Breast epithelium (tissue), 4 donors: ENCODE measurements around the gene PIH1D2. TPM values are rescaled to one million over a fixed set of nuclear protein-coding genes. Genes with fewer than 3 reads are reported as not detected.

Experiments
- DNase-seq, 2 donors: peaks; one replicate each; pipeline ENCODE4 v3.0.0-alpha.2; 2019; ENCODE audit warnings: low spot score in 2 of 2
- H3K27ac ChIP-seq, 2 donors: fragments of 200-600 bp; sonication (generic) in 1 of 2; one replicate each; pipeline ENCODE4 v1.5.1; 2016 to 2019; ENCODE audit warnings: mild to moderate bottlenecking in 1 of 2
- H3K27me3 ChIP-seq, 2 donors: fragments of 200-600 bp; sonication (generic) in 1 of 2; one replicate each; pipeline versions ENCODE4 v1.5.1 to v1.6.0; 2017 to 2019; ENCODE audit warnings: control low read depth in 1 of 2, mild to moderate bottlenecking in 1 of 2
- H3K36me3 ChIP-seq: fragments of 200-600 bp; one replicate; pipeline ENCODE4 v1.5.1; 2019
- H3K4me1 ChIP-seq, 2 donors: fragments of 200-600 bp; sonication (generic); one replicate each; pipeline ENCODE4 v1.5.1; 2016 to 2019; ENCODE audit warnings: control low read depth in 1 of 2
- H3K4me3 ChIP-seq, 3 donors: fragments of 200-600 bp; sonication (generic); 1 replicate in 2 of 3; 2 replicates in 1 of 3; pipeline ENCODE4 v1.5.1; 2016 to 2019; ENCODE audit warnings: mild to moderate bottlenecking in 3 of 3, moderate library complexity in 2 of 3
- H3K9me3 ChIP-seq, 2 donors: fragments of 200-600 bp; sonication (generic) in 1 of 2; one replicate each; pipeline ENCODE4 v1.5.1; 2016 to 2019; ENCODE audit warnings: control low read depth in 1 of 2
- CTCF ChIP-seq, 3 donors: fragments of 450-650 bp; IDR thresholded peaks; one replicate each; pipeline ENCODE4 v1.5.1; 2016 to 2017; ENCODE audit warnings: antibody characterized with exemption in 3 of 3, mild to moderate bottlenecking in 3 of 3, moderate library complexity in 3 of 3
- POLR2A ChIP-seq: fragments of 450-650 bp; IDR thresholded peaks from one replicate; pipeline ENCODE4 v1.6.1; 2016; ENCODE audit warnings: antibody characterized with exemption, mild to moderate bottlenecking, moderate library complexity
- POLR2AphosphoS5 ChIP-seq, 3 donors: sonication (generic); formaldehyde crosslinking; IDR thresholded peaks; one replicate each; pipeline ENCODE4 v1.6.1; 2017; ENCODE audit warnings: antibody characterized with exemption in 3 of 3
- intact Hi-C: fragments of 100-400 bp; cut with DNase I; formaldehyde crosslinking; loops from one replicate; pipeline ENCODE4 v1.15.1; 2023; ENCODE audit warnings: low total_unique reads
- total RNA-seq, 3 donors: library from RNA; depleted of rRNA; stranded (reverse); fragments of >200 nt; gene quantifications; one replicate each; pipeline ENCODE4 v1.1.0, GENCODE V29; 2016

Gene PIH1D2
- 1 to 10 TPM; 1.3 to 5.4 (median 3.3) TPM for total RNA-seq

GRCh38 chr11:112073941-112074811 lies at the start of gene PIH1D2, which contains the start of gene NKAPD1:
TSS of gene PIH1D2 (minus strand) at chr11:112074017. CDS start at chr11:112073174, 843 bp downstream.
TSS of gene NKAPD1 (plus strand) at chr11:112074299. CDS start at chr11:112075575, 1,276 bp downstream.
- TF ChIP-seq POLR2AphosphoS5 (IDR thresholded peaks at IDR 0.05) (peak in 2 of 3 donors; percentile 58 to 85), CTCF (IDR thresholded peaks at IDR 0.05) (peak in 1 of 3 donors; percentile 25), POLR2A (no peak)
- Histone ChIP-seq H3K9me3 (no peaks in the 10 kb centered on the region), H3K4me1 (peaks cover 0 to 4% of the 10 kb centered on the region in 2 donors), H3K27ac (peak within 1 kb of the TSS; percentile 93 to 94), H3K4me3 (peak within 1 kb of the TSS; percentile 88 to 95 (median 90)), H3K27me3 (no peaks in the 10 kb centered on the region), H3K36me3 (peaks cover 5% of the 10 kb centered on the region)
- peak; percentile 64 to 72 for DNase-seq
- intact Hi-C loops, result no loop called here

GRCh38 chr11:112123129-112123528 lies 49.3 kb upstream of the PIH1D2 start:
- intact Hi-C loops, result no loop called here
- no peaks in the 10 kb centered on the region for H3K9me3 ChIP-seq
- no peak overlapping the region for H3K27ac ChIP-seq
- no peaks in the 10 kb centered on the region for H3K4me1 ChIP-seq
- H3K27me3 ChIP-seq, result no peaks in the 10 kb centered on the region
- TF ChIP-seq POLR2AphosphoS5 (IDR thresholded peaks at IDR 0.05) (no peak), CTCF (IDR thresholded peaks at IDR 0.05) (no peak)
- H3K4me3 ChIP-seq, result no peak overlapping the region
- no peaks in the 10 kb centered on the region for H3K36me3 ChIP-seq
- DNase-seq, result no peak

- H3K27ac ChIP-seq, result no peak overlapping the region
- H3K9me3 ChIP-seq, result no peaks in the 10 kb centered on the region
- DNase-seq, result no peak
- H3K4me3 ChIP-seq, result no peak overlapping the region
- H3K27me3 ChIP-seq, result no peaks in the 10 kb centered on the region
- intact Hi-C loops, result no loop called here
- no peak for TF ChIP-seq POLR2A
- TF ChIP-seq POLR2AphosphoS5 (IDR thresholded peaks at IDR 0.05), result no peak
- TF ChIP-seq CTCF (IDR thresholded peaks at IDR 0.05), result no peak
- H3K36me3 ChIP-seq, result no peaks in the 10 kb centered on the region
- H3K4me1 ChIP-seq, result no peaks in the 10 kb centered on the region
These were observed 48.3 kb upstream of the PIH1D2 start for GRCh38 chr11:112121981-112122615.

GRCh38 chr11:112118176-112118575 lies 44.4 kb upstream of the PIH1D2 start:
- no peaks in the 10 kb centered on the region for H3K27me3 ChIP-seq
- H3K36me3 ChIP-seq, result no peaks in the 10 kb centered on the region
- DNase-seq, result no peak
- no peak for TF ChIP-seq CTCF (IDR thresholded peaks at IDR 0.05)
- TF ChIP-seq POLR2AphosphoS5 (IDR thresholded peaks at IDR 0.05), result no peak
- TF ChIP-seq POLR2A, result no peak
- intact Hi-C loops, result no loop called here
- no peak overlapping the region for H3K27ac ChIP-seq
- H3K9me3 ChIP-seq, result no peaks in the 10 kb centered on the region
- no peaks in the 10 kb centered on the region for H3K4me1 ChIP-seq
- no peak overlapping the region for H3K4me3 ChIP-seq

- intact Hi-C loops, result no loop called here
- H3K4me3 ChIP-seq, result no peak overlapping the region
These were observed 41.6 kb upstream of the PIH1D2 start for GRCh38 chr11:112115386-112115785.

More at GRCh38 chr11:112115386-112115785, 41.6 kb upstream of the PIH1D2 start:
- H3K4me1 ChIP-seq, result no peaks in the 10 kb centered on the region
- H3K27ac ChIP-seq, result no peak overlapping the region
- H3K9me3 ChIP-seq, result no peaks in the 10 kb centered on the region
- no peaks in the 10 kb centered on the region for H3K36me3 ChIP-seq
- TF ChIP-seq POLR2A (no peak), POLR2AphosphoS5 (IDR thresholded peaks at IDR 0.05) (no peak), CTCF (IDR thresholded peaks at IDR 0.05) (no peak)
- no peak for DNase-seq
- H3K27me3 ChIP-seq, result no peaks in the 10 kb centered on the region
